Naive thymus-derived CD4-positive, alpha-beta T cell (primary cell): Measurements from ENCODE around the gene SUGP1. TPM values are rescaled to one million over a fixed set of nuclear protein-coding genes. Genes with fewer than 3 reads are reported as not detected.
A peak's percentile ranks its signal among the peaks of the same experiment; 100 is the strongest.

Experiments used
- ATAC-seq: fragments of 150-1000 bp; cut with Tn5 transposase; 2 replicates; pipeline ENCODE4 v1.10.0; 2021; ENCODE audit warnings: mild to moderate bottlenecking, moderate library complexity
- CTCF ChIA-PET: fragments of 350-600 bp; sonication (Branson Sonifier 250); formaldehyde crosslinking; loops from one replicate; lab custom pipeline; 2021; ENCODE audit warnings: antibody characterized with exemption; lab: Charles Lee
- POLR2A ChIA-PET: fragments of 350-600 bp; sonication (Branson Sonifier 250); formaldehyde crosslinking; loops from one replicate; lab custom pipeline; 2021; ENCODE audit warnings: antibody characterized with exemption, inconsistent platforms; lab: Charles Lee
- DNase-seq, 9 donors: peaks; one replicate each; pipeline versions ENCODE4 v3.0.0 to v3.0.0-alpha.2; 2020 to 2022; ENCODE audit warnings: mixed read lengths in 1 of 9
- H3K27ac ChIP-seq: one replicate; pipeline ENCODE4 v1.7.0; 2013; ENCODE audit warnings: mild to moderate bottlenecking, low read depth, low read length, moderate library complexity
- H3K27me3 ChIP-seq, 2 donors: one replicate each; pipeline ENCODE4 v1.7.0; 2013; ENCODE audit warnings: low read length in 2 of 2, mild to moderate bottlenecking in 2 of 2, moderate library complexity in 2 of 2; ENCODE audit not compliant: control insufficient read depth in 2 of 2, insufficient read depth in 2 of 2
- H3K36me3 ChIP-seq, 3 experiments: 1 replicate in 2 of 3; 2 replicates in 1 of 3; pipeline ENCODE4 v1.7.0; 2013; ENCODE audit warnings: low read length in 3 of 3, mild to moderate bottlenecking in 3 of 3, moderate library complexity in 1 of 3; ENCODE audit not compliant: insufficient read depth in 3 of 3, control insufficient read depth in 2 of 3
- H3K4me1 ChIP-seq, 2 donors: one replicate each; pipeline ENCODE4 v1.7.0; 2013; ENCODE audit warnings: low read length in 2 of 2, mild to moderate bottlenecking in 2 of 2, moderate library complexity in 1 of 2; ENCODE audit not compliant: control insufficient read depth in 2 of 2, insufficient read depth in 2 of 2
- H3K4me3 ChIP-seq: 2 replicates; pipeline ENCODE4 v1.7.0; 2013; ENCODE audit warnings: mild to moderate bottlenecking, low read length
- H3K9me3 ChIP-seq, 3 experiments: 1 replicate in 2 of 3; 2 replicates in 1 of 3; pipeline ENCODE4 v1.7.0; 2013; ENCODE audit warnings: low read length in 3 of 3; ENCODE audit not compliant: control insufficient read depth in 2 of 3
- H3K27ac Mint-ChIP-seq, 9 donors: one replicate each; pipeline ENCODE4 v1.8.0; 2020 to 2022; ENCODE audit warnings: mixed read lengths in 9 of 9, mild to moderate bottlenecking in 8 of 9, moderate library complexity in 5 of 9, inconsistent platforms in 2 of 9
- H3K27me3 Mint-ChIP-seq, 5 donors: one replicate each; pipeline ENCODE4 v1.8.0; 2021 to 2022; ENCODE audit warnings: mixed read lengths in 5 of 5, mild to moderate bottlenecking in 1 of 5
- H3K36me3 Mint-ChIP-seq, 5 donors: one replicate each; pipeline ENCODE4 v1.8.0; 2020 to 2022; ENCODE audit warnings: mixed read lengths in 5 of 5, mild to moderate bottlenecking in 3 of 5, inconsistent platforms in 1 of 5
- H3K4me1 Mint-ChIP-seq, 7 donors: one replicate each; pipeline ENCODE4 v1.8.0; 2020 to 2022; ENCODE audit warnings: mixed read lengths in 7 of 7, mild to moderate bottlenecking in 3 of 7, inconsistent platforms in 1 of 7
- H3K4me3 Mint-ChIP-seq, 10 donors: one replicate each; pipeline ENCODE4 v1.8.0; 2020 to 2022; ENCODE audit warnings: mild to moderate bottlenecking in 10 of 10, mixed read lengths in 10 of 10, moderate library complexity in 6 of 10, inconsistent platforms in 2 of 10
- H3K9me3 Mint-ChIP-seq, 11 donors: one replicate each; pipeline ENCODE4 v1.8.0; 2020 to 2022; ENCODE audit warnings: mixed read lengths in 11 of 11, mild to moderate bottlenecking in 4 of 11, inconsistent platforms in 1 of 11, moderate library complexity in 1 of 11
- intact Hi-C, 2 donors: fragments of 100-400 bp; cut with micrococcal nuclease; formaldehyde crosslinking; loops; one replicate each; pipeline ENCODE4 v1.15.1; 2023
- polyA plus RNA-seq, 2 donors: library from polyadenylated mRNA; unstranded; fragments of 300-500 nt; fragmentation: Illumina TruSeq; gene quantifications; one replicate each; pipeline ENCODE4 v1.2.3, GENCODE V29; 2021
- total RNA-seq, 6 experiments: library from RNA in 5 of 6; stranded (reverse) in 5 of 6; gene quantifications; 1 replicate in 5 of 6; 2 replicates in 1 of 6; pipeline ENCODE4 v1.2.3 and lab custom pipeline; 2021 to 2026

SUGP1 gene
- total and polyA plus RNA-seq, 7 experiments from 2014 or later, result 36.0 to 96.6 (median 59.7) TPM

- Mint-ChIP-seq H3K27me3 (peaks cover 27 to 45% (median 37%) of the 10 kb centered on the region in 5 donors), H3K27ac (no peak overlapping the region), H3K9me3 (peaks cover 0 to 5% (median 0%) of the 10 kb centered on the region in 11 donors), H3K36me3 (no peaks in the 10 kb centered on the region), H3K4me1 (peaks cover 4 to 12% (median 9%) of the 10 kb centered on the region in 7 donors), H3K4me3 (no peak overlapping the region)
- ChIA-PET POLR2A (no interaction called here), CTCF (no interaction called here)
- Histone ChIP-seq H3K9me3 (no peaks in the 10 kb centered on the region), H3K27me3 (peaks cover 6% of the 10 kb centered on the region in 2 donors), H3K36me3 (no peaks in the 10 kb centered on the region), H3K4me3 (no peak overlapping the region), H3K27ac (no peak overlapping the region), H3K4me1 (no peaks in the 10 kb centered on the region)
- intact Hi-C loops, result no loop called here
- ATAC-seq (no peak), DNase-seq (no peak)
These were observed 56.3 kb downstream of the SUGP1 start for GRCh38 chr19:19263886-19264487.

DNA sequence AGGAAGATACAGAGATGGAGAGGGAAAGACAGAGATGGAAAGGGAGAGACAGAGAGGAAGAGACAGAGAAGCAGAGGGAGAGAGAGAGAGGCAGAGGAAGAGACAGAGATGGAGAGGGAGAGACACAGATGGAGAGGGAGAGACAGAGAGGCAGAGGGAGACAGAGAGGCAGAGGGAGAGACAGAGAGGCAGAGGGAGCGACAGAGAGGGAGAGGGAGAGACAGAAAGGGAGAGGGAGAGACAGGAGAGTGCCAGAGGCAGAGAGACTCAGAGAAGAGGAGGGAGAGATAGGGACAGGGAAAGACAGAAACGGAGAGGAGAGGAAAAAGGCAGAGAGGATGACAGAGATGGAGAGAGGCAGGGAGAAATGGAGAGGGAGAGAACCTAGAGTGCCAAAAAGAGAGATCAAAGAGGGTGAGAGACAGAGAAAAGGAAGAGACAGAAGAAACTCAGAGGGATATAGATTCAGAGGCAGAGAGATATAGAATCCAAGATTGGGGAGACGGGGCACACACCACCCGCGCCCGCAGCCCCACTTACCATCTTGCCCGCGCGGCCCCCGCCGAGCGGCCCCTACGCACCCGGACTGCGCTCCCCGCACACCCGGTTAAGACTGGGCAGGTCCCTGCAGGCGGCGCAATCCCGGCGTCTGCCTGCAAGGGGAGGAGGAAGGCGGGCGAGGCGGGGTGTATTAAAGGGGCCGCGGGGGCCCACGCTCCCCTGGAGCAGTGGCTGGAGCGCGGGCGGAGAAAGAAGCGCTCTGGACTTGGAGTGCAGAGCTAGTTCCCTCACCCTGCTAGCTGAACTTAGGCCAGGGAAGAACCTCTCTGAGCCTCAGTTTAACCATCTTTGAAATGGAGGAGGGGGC lies 57.9 kb downstream of the SUGP1 start:
- Histone ChIP-seq H3K36me3 (no peaks in the 10 kb centered on the region), H3K4me3 (no peak overlapping the region), H3K9me3 (no peaks in the 10 kb centered on the region), H3K27ac (no peak overlapping the region), H3K27me3 (peaks cover 6% of the 10 kb centered on the region in 2 donors), H3K4me1 (no peaks in the 10 kb centered on the region)
- H3K27ac Mint-ChIP-seq, result no peak overlapping the region
- ATAC-seq (no peak), DNase-seq (no peak)
- H3K36me3 Mint-ChIP-seq, result no peaks in the 10 kb centered on the region
- H3K27me3 Mint-ChIP-seq, result peaks cover 27 to 47% (median 39%) of the 10 kb centered on the region in 5 donors
- peak overlapping the region in 7 of 10 donors; percentile 8 to 81 (median 26) for H3K4me3 Mint-ChIP-seq
- peaks cover 4 to 12% (median 9%) of the 10 kb centered on the region in 7 donors for H3K4me1 Mint-ChIP-seq
- intact Hi-C loops, result no loop called here
- ChIA-PET CTCF (no interaction called here), POLR2A (no interaction called here)
- peaks cover 0 to 6% (median 0%) of the 10 kb centered on the region in 11 donors for H3K9me3 Mint-ChIP-seq

GRCh38 chr19:19261350-19262189 lies 58.7 kb downstream of the SUGP1 start:
- peak; percentile 32 for ATAC-seq
- Mint-ChIP-seq H3K27me3 (peaks cover 36 to 52% (median 41%) of the 10 kb centered on the region in 5 donors), H3K9me3 (peaks cover 0 to 6% (median 0%) of the 10 kb centered on the region in 11 donors), H3K4me1 (peaks cover 4 to 12% (median 9%) of the 10 kb centered on the region in 7 donors), H3K4me3 (peak overlapping the region in 8 of 10 donors; percentile 8 to 81 (median 28)), H3K27ac (no peak overlapping the region), H3K36me3 (no peaks in the 10 kb centered on the region)
- Histone ChIP-seq H3K36me3 (no peaks in the 10 kb centered on the region), H3K27ac (no peak overlapping the region), H3K4me3 (no peak overlapping the region), H3K9me3 (no peaks in the 10 kb centered on the region), H3K4me1 (no peaks in the 10 kb centered on the region), H3K27me3 (peaks cover 6% of the 10 kb centered on the region in 2 donors)
- intact Hi-C loops, result no loop called here
- CTCF ChIA-PET, result no interaction called here
- POLR2A ChIA-PET, result interaction anchor here (0.5 kb wide), 1 partner anchor 371 kb away, joined by 3 read pairs; no protein-coding TSS in a partner anchor
- DNase-seq, result no peak

- no peak for ATAC-seq
- CTCF ChIA-PET, result no interaction called here
These were observed 59.7 kb downstream of the SUGP1 start for GRCh38 chr19:19260417-19261214.

GRCh38 chr19:19259741-19260140 lies 60.6 kb downstream of the SUGP1 start:
- H3K9me3 Mint-ChIP-seq, result peaks cover 0 to 6% (median 0%) of the 10 kb centered on the region in 11 donors
- ChIA-PET CTCF (no interaction called here), POLR2A (interaction anchor here (0.6 kb wide), 1 partner anchor 134 kb away, joined by 3 read pairs; no protein-coding TSS in a partner anchor)
- no peaks in the 10 kb centered on the region for H3K36me3 ChIP-seq
- H3K27me3 ChIP-seq, result peaks cover 6% of the 10 kb centered on the region in 2 donors
- H3K4me3 ChIP-seq, result no peak overlapping the region
- no peaks in the 10 kb centered on the region for H3K9me3 ChIP-seq
- DNase-seq (no peak), ATAC-seq (no peak)
- no peak overlapping the region for H3K27ac ChIP-seq
- peaks cover 4 to 12% (median 9%) of the 10 kb centered on the region in 7 donors for H3K4me1 Mint-ChIP-seq
- no peak overlapping the region for H3K27ac Mint-ChIP-seq
- no peaks in the 10 kb centered on the region for H3K36me3 Mint-ChIP-seq
- H3K4me3 Mint-ChIP-seq, result peak overlapping the region in 2 of 10 donors; percentile 8 to 12
- peaks cover 47 to 63% (median 51%) of the 10 kb centered on the region in 5 donors for H3K27me3 Mint-ChIP-seq
- no peaks in the 10 kb centered on the region for H3K4me1 ChIP-seq
- intact Hi-C loops, result no loop called here

More at GRCh38 chr19:19260417-19261214, 59.7 kb downstream of the SUGP1 start:
- H3K27ac Mint-ChIP-seq, result no peak overlapping the region
- Histone ChIP-seq H3K4me1 (no peaks in the 10 kb centered on the region), H3K9me3 (no peaks in the 10 kb centered on the region), H3K36me3 (no peaks in the 10 kb centered on the region), H3K27me3 (peaks cover 6% of the 10 kb centered on the region in 2 donors), H3K4me3 (no peak overlapping the region), H3K27ac (no peak overlapping the region)
- POLR2A ChIA-PET, result no interaction called here
- H3K36me3 Mint-ChIP-seq, result no peaks in the 10 kb centered on the region
- peak overlapping the region in 5 of 10 donors; percentile 21 to 81 (median 37) for H3K4me3 Mint-ChIP-seq
- H3K4me1 Mint-ChIP-seq, result peaks cover 4 to 12% (median 9%) of the 10 kb centered on the region in 7 donors
- intact Hi-C loops, result no loop called here
- DNase-seq, result no peak
- peaks cover 0 to 6% (median 0%) of the 10 kb centered on the region in 11 donors for H3K9me3 Mint-ChIP-seq
- H3K27me3 Mint-ChIP-seq, result peaks cover 42 to 62% (median 45%) of the 10 kb centered on the region in 5 donors
